Subcutaneous abdominal adipose tissue (tissue), 5 donors: ENCODE data around the gene RPGRIP1L.

Experiments used
- H3K27ac ChIP-seq: one replicate; pipeline ENCODE4 v1.7.0; 2013; ENCODE audit warnings: low read depth, mild to moderate bottlenecking, inconsistent platforms, low read length, moderate library complexity
- H3K27me3 ChIP-seq, 5 donors: one replicate each; pipeline ENCODE4 v1.7.0; 2013; ENCODE audit warnings: low read length in 5 of 5, inconsistent platforms in 1 of 5; ENCODE audit not compliant: control insufficient read depth in 5 of 5, insufficient read depth in 4 of 5
- H3K36me3 ChIP-seq, 5 donors: one replicate each; pipeline ENCODE4 v1.7.0; 2013; ENCODE audit warnings: low read length in 5 of 5; ENCODE audit not compliant: control insufficient read depth in 5 of 5, insufficient read depth in 5 of 5
- H3K4me1 ChIP-seq, 5 donors: one replicate each; pipeline ENCODE4 v1.7.0; 2013; ENCODE audit warnings: low read length in 5 of 5, mild to moderate bottlenecking in 3 of 5, moderate library complexity in 1 of 5; ENCODE audit not compliant: control insufficient read depth in 5 of 5, insufficient read depth in 5 of 5
- H3K4me3 ChIP-seq, 5 donors: one replicate each; pipeline ENCODE4 v1.7.0; 2013; ENCODE audit warnings: low read length in 5 of 5, low read depth in 1 of 5
- H3K9ac ChIP-seq, 5 donors: one replicate each; pipeline ENCODE4 v1.7.0; 2013; ENCODE audit warnings: low read length in 5 of 5, mild to moderate bottlenecking in 4 of 5, moderate library complexity in 3 of 5
- H3K9me3 ChIP-seq, 5 donors: one replicate each; pipeline ENCODE4 v1.7.0; 2013; ENCODE audit warnings: low read length in 5 of 5; ENCODE audit not compliant: control insufficient read depth in 5 of 5
- donor health status: healthy.
- donor health status: healthy.
- donor health status: healthy.
- donor health status: healthy.
- donor health status: healthy.

RPGRIP1L gene

DNA sequence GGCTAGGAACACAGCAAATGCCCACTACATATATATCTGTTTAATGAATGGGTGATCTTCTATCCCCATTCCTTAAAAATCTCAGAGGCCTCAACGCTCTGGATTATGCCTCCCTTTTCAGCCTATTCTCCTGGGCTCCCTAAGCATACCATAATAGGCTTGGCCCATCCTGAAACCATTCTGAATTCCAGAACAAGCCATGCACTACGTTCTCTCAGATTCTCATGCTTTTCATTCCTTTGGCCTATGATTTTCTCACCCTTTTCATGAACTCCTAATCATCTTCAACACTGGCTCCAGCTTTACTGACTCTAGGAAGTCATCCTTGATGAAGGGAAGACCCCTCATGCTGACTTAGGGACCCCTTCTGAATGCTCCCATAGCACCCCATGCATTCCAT is 71.1 kb downstream of the RPGRIP1L start:
- Histone ChIP-seq H3K9me3 (no peaks in the 10 kb centered on the region), H3K27me3 (no peaks in the 10 kb centered on the region), H3K4me3 (no peak overlapping the region), H3K27ac (no peak overlapping the region), H3K4me1 (no peaks in the 10 kb centered on the region), H3K36me3 (peaks cover 0 to 8% (median 0%) of the 10 kb centered on the region in 5 donors), H3K9ac (no peak overlapping the region)

DNA sequence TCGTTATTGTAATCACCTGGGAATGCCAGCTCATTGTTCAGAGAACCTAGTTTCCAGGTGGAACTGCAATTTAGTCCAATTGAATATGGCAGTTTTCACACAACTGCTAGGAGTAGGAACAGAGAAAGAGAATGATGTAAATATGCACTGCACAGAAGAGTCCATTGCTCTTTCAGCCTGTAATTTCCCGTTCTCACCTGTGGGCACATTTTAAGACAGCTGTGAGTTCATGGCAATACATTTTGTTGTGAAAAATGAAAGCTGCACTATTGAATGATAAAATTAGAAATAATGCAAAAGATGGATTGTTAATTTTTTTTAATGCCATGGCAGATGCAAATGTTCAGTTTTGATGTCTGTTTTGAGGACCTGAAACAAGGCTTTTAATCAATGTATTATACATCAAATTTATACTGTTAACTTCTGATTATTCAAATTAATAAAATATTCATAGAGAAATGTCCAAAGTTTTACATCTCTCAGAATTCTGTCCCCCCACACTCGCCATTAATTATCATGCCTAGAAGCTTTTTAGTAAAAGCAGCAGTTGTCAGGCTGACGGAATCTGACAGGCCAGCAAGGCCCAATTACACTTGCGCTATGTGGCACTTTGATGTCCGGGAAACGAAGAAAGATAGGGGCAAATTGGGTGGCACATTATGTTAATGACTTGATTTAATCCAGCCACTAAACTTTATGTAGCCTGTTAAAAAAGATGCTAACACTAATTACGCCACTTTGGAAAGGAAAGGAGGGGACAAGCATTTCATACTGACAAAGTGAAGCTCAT is 72.2 kb downstream of the RPGRIP1L start:
- Histone ChIP-seq H3K9me3 (no peaks in the 10 kb centered on the region), H3K27ac (no peak overlapping the region), H3K9ac (no peak overlapping the region), H3K36me3 (peaks cover 0 to 3% (median 0%) of the 10 kb centered on the region in 5 donors), H3K4me3 (no peak overlapping the region), H3K4me1 (no peaks in the 10 kb centered on the region), H3K27me3 (no peaks in the 10 kb centered on the region)

DNA sequence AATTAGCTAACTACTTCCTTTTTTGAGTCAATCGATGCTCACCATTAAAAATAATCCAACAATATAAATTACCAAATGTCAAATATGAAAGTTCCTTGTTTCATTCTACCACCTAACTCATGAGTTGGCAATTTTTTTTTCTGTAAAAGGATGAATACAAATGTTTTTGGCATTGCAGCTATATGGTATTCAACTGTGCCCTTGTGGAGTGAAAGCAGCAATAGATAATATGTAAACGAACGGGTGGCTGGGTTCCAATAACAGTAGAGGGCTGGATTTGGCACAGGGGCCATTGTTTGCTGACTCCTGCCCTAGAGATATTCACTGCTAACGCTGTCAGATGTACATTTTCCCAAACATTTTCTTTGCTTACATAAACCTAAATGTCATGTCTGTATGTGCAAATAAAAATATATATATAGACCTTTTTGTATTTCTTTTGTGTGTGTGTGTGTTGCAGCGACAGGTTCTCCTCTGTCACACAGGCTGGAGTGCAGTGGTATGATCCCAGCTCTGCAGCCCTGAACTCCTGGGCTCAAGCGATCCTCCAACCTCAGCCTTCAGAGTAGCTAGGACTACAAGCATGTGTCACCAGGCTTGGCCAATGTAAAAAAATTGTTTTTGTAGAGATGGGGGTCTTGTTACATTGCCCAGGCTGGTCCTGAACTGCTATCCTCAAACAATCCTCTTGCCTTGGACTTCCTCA is 73.9 kb downstream of the RPGRIP1L start:
- no peak overlapping the region for H3K9ac ChIP-seq
- no peaks in the 10 kb centered on the region for H3K9me3 ChIP-seq
- no peak overlapping the region for H3K27ac ChIP-seq

DNA sequence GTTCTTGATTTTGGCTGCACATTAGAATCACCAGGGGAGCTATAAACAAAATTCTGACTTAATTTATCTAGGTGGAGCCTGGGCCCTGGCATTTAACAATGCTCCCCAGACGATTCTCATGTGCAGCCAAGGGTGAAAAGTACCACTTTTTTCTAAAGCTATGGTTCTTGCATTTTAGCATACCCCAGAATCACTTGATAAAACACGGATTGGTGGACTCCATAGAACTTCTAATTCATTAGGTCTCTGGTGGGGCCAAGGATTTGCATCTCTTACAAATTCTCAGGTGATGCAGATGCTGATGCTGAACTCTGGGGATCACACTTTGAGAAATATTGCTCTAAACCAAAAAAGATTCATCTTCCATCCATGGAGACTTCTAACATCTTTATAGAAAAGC is 74.5 kb downstream of the RPGRIP1L start:
- Histone ChIP-seq H3K4me3 (no peak overlapping the region), H3K9ac (no peak overlapping the region), H3K27ac (no peak overlapping the region), H3K27me3 (no peaks in the 10 kb centered on the region), H3K9me3 (no peaks in the 10 kb centered on the region), H3K4me1 (no peaks in the 10 kb centered on the region), H3K36me3 (peaks cover 0 to 3% (median 0%) of the 10 kb centered on the region in 5 donors)

More for the DNA sequence above, 73.9 kb downstream of the RPGRIP1L start:
- peaks cover 0 to 3% (median 0%) of the 10 kb centered on the region in 5 donors for H3K36me3 ChIP-seq
- H3K4me3 ChIP-seq: no peak overlapping the region
- H3K27me3 ChIP-seq: no peaks in the 10 kb centered on the region
- H3K4me1 ChIP-seq: no peaks in the 10 kb centered on the region

DNA sequence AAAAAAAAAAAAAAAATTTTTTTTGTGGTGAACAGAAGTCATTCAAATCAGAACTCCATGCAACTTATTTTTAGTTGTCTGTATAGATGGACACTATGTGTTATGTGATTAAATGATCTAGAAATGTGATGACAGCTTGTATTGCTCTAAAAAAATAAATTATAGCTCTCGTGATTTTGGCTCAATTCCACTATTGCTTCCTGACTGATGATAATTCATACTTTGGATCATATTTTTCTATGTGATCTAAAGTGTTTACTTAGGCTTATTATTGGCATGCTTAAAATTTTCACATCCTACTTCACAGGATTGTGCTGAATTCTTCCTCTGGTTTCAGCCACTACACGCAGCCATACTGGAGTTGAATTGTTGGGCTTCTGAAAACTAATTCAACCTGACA is 76.8 kb downstream of the RPGRIP1L start:
- H3K27me3 ChIP-seq: no peaks in the 10 kb centered on the region

DNA sequence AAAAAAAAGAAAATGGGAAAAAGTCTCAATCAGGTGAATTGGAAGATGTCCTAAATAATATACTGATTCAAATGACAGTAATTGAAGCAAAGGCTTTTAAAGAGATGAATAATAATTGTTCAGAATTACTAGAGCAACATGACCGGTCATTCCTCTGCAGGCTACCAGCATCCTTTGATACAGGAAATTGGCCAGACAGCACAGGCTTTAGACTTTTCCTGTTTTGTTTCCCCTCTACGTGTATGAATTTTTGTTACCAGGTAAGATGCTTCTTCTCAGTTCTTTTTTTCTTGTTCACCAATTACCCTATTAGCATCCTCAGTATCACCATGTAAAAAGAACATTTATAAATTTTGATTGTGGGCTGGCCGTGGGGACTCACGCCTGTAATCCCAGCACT is 77.5 kb downstream of the RPGRIP1L start:
- Histone ChIP-seq H3K9ac (no peak overlapping the region), H3K4me1 (no peaks in the 10 kb centered on the region)

More for the DNA sequence above, 76.8 kb downstream of the RPGRIP1L start:
- H3K4me3 ChIP-seq: no peak overlapping the region
- no peaks in the 10 kb centered on the region for H3K4me1 ChIP-seq
- peaks cover 0 to 3% (median 0%) of the 10 kb centered on the region in 5 donors for H3K36me3 ChIP-seq
- no peaks in the 10 kb centered on the region for H3K9me3 ChIP-seq
- no peak overlapping the region for H3K9ac ChIP-seq
- H3K27ac ChIP-seq: no peak overlapping the region

DNA sequence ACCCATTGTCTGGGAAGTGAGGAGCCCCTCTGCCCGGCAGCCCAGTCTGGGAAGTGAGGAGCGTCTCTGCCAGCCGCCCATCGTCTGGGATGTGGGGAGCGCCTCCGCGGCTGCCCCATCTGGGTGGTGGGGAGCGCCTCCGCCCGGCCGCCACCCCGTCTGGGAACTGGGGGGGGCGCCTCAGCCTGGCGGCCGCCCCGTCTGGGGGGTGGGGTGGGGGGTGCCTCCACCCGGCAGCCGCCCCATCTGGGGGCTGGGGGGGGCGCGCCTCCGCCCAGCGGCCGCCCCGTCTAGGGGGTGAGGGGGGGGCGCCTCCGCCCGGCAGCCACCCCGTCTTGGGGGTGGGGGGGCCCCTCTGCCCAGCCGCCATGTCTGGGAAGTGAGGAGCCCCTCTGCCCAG is 78.4 kb downstream of the RPGRIP1L start:
- Histone ChIP-seq H3K4me1 (no peaks in the 10 kb centered on the region), H3K27me3 (no peaks in the 10 kb centered on the region), H3K27ac (no peak overlapping the region), H3K9me3 (no peaks in the 10 kb centered on the region), H3K4me3 (no peak overlapping the region), H3K36me3 (no peaks in the 10 kb centered on the region), H3K9ac (no peak overlapping the region)

More for the DNA sequence above, 77.5 kb downstream of the RPGRIP1L start:
- Histone ChIP-seq H3K9me3 (no peaks in the 10 kb centered on the region), H3K36me3 (peaks cover 0 to 2% (median 0%) of the 10 kb centered on the region in 5 donors), H3K27ac (no peak overlapping the region), H3K27me3 (no peaks in the 10 kb centered on the region), H3K4me3 (no peak overlapping the region)

DNA sequence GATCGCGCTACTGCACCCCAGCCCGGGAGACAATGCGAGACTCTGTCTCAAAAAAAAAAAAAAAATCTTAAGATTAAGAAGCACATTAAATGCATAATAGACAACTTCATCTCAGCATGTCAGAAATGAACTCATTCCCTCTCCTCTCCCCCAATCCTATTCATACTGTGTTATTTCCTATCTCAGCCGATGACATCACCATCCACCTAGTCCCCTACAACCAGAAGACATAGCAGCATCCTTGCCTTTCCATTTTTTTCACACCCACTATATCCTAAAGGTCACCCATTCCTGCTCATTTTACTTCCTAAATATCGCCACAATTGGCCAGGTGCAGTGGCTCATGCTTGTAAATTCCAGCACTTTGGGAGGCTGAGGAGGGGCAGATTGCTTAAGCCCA is 81.3 kb downstream of the RPGRIP1L start:
- H3K27ac ChIP-seq: no peak overlapping the region
- no peak overlapping the region for H3K9ac ChIP-seq
- no peaks in the 10 kb centered on the region for H3K4me1 ChIP-seq
- H3K27me3 ChIP-seq: no peaks in the 10 kb centered on the region
- no peaks in the 10 kb centered on the region for H3K9me3 ChIP-seq
- H3K36me3 ChIP-seq: no peaks in the 10 kb centered on the region
- no peak overlapping the region for H3K4me3 ChIP-seq

DNA sequence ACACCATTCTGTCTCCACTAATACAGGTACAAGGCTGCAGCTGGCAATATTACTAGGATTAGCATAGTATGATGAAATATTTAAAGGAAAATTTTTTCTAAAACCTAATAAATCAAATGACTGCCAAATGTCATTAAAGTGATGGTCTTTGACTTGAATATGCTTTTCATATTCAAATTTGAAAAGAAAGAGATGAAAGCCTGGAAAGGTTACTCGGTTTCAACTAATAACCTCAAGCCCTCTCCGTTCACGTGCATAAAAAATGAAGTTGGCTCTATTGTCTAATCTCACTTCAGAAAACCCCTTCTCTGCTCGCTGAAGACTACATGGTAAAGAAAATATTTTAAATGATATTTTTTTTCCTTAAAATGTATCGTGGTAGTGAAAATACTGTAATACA is 83.2 kb downstream of the RPGRIP1L start:
- H3K27ac ChIP-seq: no peak overlapping the region
- H3K4me1 ChIP-seq: no peaks in the 10 kb centered on the region
- no peaks in the 10 kb centered on the region for H3K36me3 ChIP-seq
- H3K9me3 ChIP-seq: no peaks in the 10 kb centered on the region
- H3K4me3 ChIP-seq: no peak overlapping the region
- H3K27me3 ChIP-seq: no peaks in the 10 kb centered on the region
- no peak overlapping the region for H3K9ac ChIP-seq

DNA sequence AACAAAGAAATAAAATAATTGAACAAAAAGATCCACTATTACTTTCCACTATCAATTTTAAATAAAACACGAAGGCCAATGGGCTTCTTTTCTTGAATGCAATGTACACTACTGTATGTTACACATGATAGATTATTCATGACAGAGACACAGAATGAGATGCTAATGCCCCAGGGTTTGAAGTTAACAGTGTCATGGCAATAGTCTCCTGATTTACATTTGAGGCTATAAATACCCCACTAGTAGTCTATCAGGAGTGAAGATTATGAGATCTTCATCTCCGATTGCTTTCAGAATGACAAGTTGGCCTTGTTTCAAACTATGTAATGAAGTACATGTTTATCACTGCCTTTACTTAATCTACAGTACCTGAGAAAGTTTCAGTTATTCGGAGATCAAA is 84.4 kb downstream of the RPGRIP1L start:
- H3K4me1 ChIP-seq: no peaks in the 10 kb centered on the region
- no peaks in the 10 kb centered on the region for H3K9me3 ChIP-seq
- H3K4me3 ChIP-seq: no peak overlapping the region
- no peaks in the 10 kb centered on the region for H3K27me3 ChIP-seq
- H3K27ac ChIP-seq: no peak overlapping the region
- no peak overlapping the region for H3K9ac ChIP-seq
- no peaks in the 10 kb centered on the region for H3K36me3 ChIP-seq
